Fibroblast of skin of scalp (primary cell): ENCODE measurements around the gene CDC34. TPM values are rescaled to one million over a fixed set of nuclear protein-coding genes. Genes with fewer than 3 reads are reported as not detected.

Source experiments
- DNase-seq: peaks from one replicate; pipeline ENCODE4 v3.0.0-alpha.2; 2013
- polyA plus RNA-seq, 2 experiments: library from polyadenylated mRNA; unstranded; fragments of 120-200 nt; gene quantifications; one replicate each; pipeline ENCODE4 v1.2.1, GENCODE V29; 2013; ENCODE audit not compliant: insufficient read length in 2 of 2

The CDC34 gene
- 65.0 TPM for polyA plus RNA-seq (2013, experiment 1 of 2; ENCODE audit: insufficient read length)
- polyA plus RNA-seq (2013, experiment 2 of 2; ENCODE audit: insufficient read length): 62.8 TPM

- no peak for DNase-seq
Observed at GRCh38 chr19:531753-532560, at the start of gene CDC34. CDC34 (plus strand) TSS chr19:531760; CDS start chr19:531932, 172 bp downstream.

DNA sequence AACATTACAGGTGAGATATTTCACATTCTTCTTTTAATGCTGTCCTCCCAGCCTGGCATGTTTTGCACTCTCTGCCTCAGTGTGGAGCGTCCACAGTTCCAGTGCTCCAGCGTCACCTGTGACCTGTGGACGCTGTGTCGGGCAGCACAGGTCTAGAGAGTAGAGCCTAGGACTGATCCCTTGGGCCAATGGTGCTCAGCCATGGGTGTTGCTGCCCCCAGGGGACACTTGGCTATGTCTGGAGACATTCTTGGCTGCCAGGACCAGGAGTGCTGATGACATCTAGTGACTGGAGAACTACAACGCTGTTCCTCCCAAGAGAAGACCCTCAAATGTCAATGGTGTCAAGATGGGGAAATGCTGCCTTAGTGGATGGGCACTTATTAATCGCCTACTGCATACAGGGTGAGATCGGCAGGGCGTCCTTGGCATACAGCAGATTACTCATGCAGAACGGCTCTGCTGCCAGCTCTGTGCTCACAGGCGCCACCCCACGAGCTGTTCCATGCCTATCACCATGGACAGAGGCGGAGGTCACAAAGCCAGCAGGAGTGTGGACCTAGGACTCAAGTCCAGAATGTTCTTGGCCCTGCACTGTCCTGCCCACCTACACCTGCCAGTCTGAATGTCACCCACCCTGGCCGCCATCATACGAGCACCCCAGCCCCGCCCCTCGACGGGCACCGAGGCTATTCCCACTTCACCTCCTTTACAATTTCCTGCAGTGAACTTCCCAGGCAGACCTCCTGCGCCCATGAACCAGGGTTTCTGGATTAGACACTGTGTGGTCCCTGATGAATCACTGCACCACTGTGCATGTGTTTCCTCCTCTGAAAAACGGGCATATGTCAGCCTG lies 49.1 kb upstream of the CDC34 start:
- no peak for DNase-seq

- no peak for DNase-seq
Observed at GRCh38 chr19:483332-484072, 48.1 kb upstream of the CDC34 start.

DNA sequence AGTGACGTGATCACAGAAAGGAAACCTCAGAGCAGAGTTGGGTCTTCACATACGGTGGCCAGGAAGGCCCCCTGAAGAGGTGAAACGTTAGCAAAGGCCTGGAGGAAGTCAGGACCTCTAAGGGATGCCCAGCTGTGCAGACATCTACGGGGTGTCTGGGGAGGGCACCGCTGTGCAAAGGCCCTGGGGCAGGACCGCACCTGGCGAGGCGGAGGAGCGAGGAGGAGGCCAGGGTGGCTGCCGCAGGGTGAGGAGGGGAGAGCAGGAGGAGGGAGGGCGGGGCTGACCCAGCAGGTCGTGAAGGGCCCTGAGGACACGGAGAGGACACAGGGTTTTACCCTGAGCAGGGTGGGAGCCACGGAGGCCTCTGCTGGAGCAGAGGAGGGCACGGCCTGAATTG lies 47.1 kb upstream of the CDC34 start:
- DNase-seq: no peak

DNA sequence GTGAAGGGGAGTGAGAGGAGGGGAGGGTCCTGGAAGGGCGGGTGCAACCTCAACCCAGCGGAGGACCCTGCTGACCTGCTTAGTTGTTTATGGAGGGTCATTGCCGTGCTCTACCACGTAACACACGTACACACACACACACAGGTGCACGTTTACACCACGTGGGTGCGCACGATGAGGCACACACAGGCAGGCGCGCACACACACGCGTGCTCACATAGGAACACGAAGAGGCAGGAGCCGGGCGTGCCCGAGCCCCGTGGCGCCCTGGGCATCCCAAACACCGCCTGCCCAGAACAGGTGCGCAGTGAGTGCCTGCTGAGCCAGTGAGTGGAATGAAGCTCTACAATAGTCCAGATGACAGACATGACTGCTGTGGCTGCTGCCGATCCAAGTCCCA lies 46.5 kb upstream of the CDC34 start:
- no peak for DNase-seq

GRCh38 chr19:485583-486236 lies 45.9 kb upstream of the CDC34 start:
- DNase-seq: peak; percentile 17

- peak; percentile 96 for DNase-seq
Observed at GRCh38 chr19:488505-489417, 42.8 kb upstream of the CDC34 start.

DNA sequence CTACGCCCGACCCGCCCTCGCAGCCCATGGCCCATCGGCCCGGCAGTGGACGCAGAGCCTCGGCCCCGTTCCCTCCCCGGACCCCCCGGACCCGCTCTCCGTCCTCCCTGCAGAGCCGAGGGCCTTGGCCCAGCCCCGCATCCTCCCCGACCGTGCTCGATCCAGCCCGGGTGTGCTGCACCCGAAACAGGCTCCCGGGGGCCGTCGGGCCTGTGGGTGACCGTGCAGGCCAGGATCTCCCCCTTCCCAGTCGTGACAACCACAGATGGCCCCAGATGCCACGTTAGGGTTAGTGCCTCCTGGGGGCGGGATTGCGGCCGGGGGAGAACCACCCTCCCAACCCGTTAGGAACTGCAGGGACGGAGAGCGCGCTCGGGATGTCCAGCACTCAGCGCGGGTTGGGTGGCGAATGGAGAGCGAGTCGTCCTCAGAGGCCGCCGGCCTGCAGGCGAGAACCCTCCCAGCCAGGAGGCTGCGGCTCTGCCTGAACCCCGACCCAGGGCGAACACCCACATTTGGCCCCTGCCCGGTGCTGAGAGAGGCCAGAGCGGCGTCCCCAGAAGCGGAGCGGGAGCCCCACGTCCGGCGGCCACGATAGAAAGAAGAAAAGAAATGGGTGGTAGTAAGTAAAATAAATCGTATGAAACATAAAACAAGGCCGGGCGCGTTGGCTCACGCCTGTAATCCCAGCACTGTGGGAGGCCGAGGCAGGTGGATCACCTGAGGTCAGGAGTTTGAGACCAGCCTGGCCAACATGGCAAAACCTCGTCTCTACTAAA lies 42.0 kb upstream of the CDC34 start:
- peak; percentile 45 for DNase-seq

DNA sequence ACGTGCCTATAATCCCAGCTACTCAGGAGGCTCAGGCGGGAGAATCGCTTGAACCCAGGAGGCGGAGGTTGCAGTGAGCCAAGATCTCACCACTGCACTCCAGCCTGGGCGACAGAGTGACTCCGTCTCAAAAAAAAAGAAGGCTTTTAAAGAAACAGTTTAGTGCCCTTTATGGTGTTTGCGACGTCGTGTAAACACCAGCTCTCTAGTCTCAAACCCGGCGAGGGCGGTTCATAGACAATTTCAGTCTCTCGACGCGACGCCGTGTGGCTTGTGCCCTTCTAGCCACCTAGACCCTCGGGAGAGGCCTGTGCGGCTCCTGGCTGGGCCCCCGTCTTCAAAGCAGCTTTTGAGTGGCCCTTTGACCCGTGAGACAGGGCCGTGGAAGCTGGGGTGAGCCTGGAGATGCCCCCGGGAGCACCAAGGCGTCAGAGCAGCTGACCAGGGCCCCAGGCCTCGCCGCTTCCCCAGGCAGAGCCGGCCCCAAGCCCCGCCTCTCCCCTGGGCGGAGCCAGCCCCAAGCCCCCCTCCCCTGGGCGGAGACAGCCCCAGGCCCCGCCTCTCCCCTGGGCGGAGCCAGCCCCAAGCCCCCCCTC lies 40.3 kb upstream of the CDC34 start:
- no peak for DNase-seq

DNA sequence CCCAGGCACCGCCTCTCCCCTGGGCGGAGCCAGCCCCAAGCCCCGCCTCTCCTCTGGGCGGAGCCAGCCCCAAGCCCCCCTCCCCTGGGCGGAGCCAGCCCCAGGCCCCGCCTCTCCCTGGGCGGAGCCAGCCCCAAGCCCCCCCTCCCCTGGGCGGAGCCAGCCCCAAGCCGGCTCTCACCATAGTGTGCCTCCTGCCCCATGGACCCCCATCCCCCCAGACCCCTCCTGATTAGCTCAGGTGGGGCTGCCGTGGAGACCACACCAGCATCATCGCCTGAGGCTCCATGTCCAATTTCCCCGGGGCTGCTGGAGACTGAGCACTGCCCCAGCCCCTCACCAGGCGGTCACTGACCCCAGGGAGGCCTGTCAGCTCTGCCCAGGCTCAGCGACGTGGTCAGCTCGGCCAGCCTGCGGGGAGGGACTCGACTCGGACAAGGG lies 39.4 kb upstream of the CDC34 start:
- DNase-seq: no peak

DNA sequence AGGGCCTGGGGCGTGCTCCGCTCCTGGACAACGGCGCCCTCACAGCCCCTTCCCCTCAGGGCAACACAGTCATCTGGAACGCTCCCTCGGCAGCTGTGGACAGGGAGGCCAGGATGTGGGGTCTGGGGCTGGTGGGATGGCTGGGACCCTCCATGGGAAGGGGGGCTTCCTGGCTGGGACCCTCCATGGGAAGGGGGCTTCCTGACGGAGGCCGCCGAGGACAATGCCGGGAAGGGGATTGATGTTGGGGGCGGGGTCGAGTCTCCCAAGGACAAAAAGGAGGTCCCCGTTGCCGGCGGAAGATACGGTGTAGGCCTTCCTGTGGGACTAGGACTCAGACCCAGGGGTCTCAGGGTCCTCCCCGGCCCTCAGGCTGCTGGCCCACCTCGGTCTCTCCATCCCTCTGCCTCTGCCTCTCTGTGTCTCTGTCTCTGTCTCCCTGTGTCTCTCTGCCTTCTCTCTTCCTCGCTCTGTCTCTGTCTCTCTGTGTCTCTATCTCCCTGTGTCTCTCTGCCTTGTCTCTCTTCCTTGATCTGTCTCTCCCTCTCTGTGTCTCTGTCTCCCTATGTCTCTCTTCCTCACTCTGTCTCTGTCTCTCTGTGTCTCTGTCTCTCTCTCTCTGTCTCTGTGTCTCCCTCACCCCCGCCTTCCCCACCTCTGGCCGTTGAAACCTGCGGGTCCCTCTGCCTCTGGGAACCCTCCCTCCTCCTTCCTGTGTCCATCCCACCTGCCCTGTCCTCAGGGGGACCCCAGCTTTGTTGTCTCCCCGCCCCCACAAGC lies 38.0 kb upstream of the CDC34 start:
- no peak for DNase-seq

GRCh38 chr19:494171-495080 lies 37.1 kb upstream of the CDC34 start:
- no peak for DNase-seq

GRCh38 chr19:495081-495401 lies 36.5 kb upstream of the CDC34 start:
- DNase-seq: no peak

DNA sequence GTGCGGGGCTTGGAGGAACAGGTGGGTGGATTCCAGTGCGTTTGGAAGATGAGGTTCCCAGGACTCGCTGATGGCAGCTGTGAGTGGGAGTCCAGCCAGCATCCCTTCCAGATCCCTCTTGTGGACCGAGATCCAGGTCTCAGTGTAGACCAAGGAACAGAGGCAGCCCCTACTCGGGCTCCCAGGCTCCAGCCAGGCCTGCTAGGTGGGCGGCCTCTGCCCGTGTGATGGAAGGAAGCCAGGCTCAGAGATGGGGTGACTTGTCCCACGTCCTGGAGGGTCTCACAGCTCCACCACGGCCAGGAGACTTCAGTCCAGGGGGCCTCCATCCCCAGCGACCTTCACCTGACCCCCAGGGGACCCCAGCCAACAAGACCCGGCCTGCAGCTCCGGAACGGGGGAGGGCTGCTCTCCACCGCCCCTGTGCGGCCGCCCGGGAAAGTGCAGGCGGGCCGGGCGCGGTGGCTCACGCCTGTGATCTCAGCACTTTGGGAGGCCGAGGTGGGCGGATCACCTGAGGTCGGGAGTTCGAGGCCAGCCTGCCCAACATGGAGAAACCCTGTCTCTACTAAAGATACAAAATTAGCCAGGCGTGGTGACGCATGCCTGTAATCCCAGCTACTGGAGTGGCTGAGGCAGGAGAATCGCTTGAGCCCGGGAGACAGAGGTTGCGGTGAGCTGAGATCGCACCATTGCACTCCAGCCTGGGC lies 36.0 kb upstream of the CDC34 start:
- peak; percentile 24 for DNase-seq

DNA sequence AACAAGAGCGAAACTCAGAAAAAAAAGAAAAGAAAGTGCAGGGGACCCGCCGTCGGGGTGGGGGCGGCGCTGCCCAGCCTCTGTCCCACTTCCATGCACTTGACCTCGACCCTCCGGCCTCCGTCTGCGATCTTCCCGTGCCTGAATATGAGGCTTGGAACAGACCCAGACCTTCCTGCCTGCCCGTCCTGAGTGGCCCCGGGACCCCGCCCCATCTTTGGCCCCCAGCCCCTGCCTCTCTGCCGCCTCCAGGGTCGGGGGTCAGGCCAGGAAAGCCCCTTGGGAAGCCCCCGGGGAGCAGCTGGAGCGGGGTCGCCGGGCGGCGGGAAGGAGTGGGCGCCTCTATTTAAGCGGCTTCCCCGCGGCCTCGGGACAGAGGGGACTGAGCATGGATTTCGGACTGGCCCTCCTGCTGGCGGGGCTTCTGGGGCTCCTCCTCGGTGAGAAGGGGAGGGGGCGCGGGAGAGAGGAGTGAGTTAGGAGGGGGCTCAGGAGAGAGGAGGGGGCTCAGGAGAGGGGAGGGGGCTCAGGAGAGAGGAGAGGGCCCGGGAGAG lies 35.4 kb upstream of the CDC34 start, which contains the start of gene MADCAM1:
Gene MADCAM1, plus strand, starts transcription at position 375 of the 554 bp plus-strand sequence. Its CDS starts 14 bp downstream, at position 389.
- no peak for DNase-seq

GRCh38 chr19:496986-497385 lies 34.6 kb upstream of the CDC34 start:
- no peak for DNase-seq

GRCh38 chr19:497491-497868 lies 34.1 kb upstream of the CDC34 start:
- no peak for DNase-seq
